Ramos (cell line): Measurements from ENCODE around the gene CAPZA1.
"Not testable (repeated sequence)": the region's sequence is repeated elsewhere in the genome, so short reads cannot be mapped to it uniquely, and the experiment has no call there.

Experiments used
- in situ Hi-C: fragments of 300-500 bp; cut with MboI; formaldehyde crosslinking; loops from one replicate; pipeline ENCODE4 v1.14.3; 2022; ENCODE audit warnings: low sequenced_read_pairs; ENCODE audit not compliant: unreplicated experiment

Gene CAPZA1

DNA sequence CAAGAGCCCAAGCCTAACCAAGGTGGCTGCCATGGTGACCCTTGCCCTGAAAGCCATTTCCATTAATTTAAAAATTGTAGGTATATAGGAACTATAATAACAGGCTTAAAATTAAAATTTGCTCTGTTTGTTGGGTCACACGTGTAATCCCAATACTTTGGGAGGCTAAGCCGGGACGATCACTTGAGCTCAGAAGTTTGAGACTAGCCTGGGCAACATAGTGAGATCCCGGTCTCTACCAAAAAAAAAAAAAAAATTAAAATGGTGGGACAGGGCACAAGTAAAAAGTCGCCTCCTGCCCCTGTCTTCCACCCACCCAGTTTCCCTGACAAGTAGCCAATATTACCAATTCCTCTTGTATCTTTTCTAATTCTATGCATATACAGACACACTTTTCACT is 6.6 kb downstream of the CAPZA1 start:
- in situ Hi-C loops: no loop called here

DNA sequence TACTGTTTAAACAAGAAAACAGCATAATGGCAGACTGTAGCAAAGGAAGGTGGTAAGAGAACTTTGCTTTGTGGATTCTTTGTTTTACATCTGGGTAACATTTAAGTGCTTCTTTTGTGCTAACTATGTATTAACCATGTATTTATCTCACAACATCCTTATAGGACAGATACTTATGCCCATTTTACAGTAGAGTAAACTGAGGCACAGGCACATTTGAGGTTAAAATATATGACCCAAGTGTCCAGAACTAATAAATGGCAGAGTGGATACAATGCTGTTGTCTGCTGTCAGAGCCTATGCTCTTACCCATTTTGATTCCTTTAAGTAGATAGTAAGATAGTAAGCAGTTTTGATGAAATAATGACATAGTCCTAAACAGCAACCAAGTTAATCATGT is 7.3 kb downstream of the CAPZA1 start:
- in situ Hi-C loops: no loop called here

DNA sequence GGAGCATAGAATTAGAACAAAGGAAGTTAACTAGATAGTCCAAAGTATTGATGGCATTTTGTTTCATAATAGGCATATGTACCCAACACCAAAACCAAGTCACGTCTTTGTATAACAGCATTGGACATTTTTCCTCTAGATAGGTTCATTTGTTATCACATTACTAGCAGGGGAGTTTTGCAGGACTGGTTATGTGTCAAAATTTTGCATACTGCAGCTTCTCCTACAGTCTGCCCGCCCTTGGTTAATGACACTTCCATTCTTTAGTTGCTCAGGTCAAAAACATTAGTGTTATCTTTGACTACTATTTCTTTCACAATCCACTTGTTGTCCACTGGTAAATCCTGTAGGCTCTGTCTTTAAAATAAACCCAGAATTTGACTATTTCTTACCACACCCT is 8.9 kb downstream of the CAPZA1 start:
- in situ Hi-C loops: no loop called here

DNA sequence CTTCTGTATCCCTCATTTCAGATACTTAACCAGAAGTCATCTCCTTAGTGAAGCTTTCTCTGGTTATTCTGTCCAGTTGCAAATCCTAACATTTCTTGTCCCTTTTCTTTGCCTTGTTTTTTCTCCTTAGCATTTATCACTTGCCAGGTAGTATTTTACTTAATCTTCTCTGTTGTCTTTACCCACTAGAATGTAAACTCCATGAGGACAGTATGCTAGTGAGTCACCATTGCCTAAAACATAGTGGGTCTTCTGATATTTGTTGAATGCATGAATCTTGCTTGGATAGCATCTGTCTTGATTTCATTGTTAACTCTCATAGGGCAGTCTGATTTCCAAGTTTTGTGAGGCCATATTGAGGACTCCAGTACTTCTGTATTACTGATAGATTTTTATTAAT is 9.6 kb downstream of the CAPZA1 start:
- in situ Hi-C loops: no loop called here

DNA sequence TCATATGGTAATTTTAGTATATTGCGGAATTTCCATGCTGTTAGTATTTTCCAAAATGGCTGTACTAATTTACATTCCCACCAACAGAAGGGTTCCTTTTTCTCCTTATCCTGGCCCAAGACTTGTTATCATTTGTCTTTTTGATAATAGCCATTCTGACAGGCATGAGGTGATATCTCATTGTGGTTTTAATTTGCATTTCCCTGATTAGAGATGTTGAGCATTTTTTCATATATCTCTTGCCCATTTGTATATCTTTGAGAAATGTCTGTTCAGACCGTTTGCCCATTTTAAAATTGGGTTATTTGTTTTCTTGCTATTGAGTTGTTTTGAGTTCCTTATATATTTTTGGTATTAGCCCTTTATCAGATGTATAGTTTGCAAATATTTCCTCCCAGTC is 14.0 kb downstream of the CAPZA1 start:
- in situ Hi-C loops: no loop called here

DNA sequence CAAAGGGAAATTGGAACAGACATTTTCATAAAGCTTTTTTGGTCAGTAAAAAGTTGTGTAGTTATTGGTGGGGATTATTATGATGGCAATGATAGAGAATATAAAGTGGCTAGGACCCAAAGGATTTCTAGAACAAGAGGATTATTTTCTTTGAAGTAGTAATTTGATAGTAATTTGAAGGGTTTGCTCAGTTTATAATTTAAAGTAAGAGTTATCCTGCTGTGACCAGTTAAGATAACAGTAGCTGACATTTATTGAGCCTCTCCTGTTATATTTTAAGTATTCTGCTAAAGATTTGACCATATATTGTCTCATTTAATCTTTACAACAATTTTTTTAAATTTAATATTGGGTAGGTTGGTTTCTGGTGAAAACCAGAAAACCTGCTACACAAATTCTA is 14.7 kb downstream of the CAPZA1 start:
- in situ Hi-C loops: no loop called here

DNA sequence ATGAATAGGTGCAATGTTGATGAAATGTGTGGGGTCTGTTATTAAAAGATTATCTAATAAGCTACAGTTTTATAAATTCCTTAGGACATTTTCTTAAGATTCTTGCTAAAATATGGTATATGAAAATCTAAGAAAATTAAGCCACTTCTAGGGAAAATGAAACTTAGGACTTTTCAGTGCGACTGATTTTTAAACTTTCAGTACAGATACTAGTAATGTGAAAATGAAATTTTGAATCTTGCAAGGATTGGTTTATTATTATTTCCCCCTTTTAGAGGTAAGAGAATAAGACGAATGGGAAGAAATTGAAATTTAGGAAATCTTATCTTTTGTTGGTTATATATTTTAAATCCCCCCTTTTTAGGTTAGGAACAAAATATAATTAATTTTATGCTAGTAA is 16.4 kb downstream of the CAPZA1 start:
- in situ Hi-C loops: no loop called here

DNA sequence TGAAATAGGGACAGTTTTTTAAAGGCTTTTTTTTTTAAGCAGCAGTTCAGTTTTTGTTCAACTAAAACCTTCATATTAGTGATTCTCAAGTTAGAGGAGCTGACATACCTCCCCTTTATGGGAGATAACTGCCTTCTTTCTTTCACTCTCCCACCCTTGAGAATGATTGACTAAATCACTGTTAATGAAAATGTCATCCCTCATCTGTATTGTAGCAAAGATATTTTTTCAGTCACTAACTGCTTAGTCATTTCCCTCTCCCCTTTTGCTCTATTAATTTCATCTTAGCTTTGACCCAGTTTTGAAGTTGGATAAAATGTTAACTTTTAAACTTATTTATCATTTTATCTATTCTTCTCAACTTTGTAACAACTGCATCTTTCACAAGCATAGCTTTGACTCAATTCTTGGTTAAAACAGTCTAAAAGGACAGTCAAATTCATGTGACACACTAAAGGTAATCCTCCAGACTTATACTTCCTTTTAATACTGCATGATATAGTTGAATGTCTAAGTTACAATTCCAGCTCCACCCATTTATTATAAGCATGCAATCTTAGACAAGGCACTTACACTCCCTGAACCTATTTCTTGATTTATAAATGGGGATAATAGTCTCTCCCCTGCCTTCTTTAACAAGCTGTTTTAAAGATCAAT is 17.1 kb downstream of the CAPZA1 start:
- in situ Hi-C loops: no loop called here

DNA sequence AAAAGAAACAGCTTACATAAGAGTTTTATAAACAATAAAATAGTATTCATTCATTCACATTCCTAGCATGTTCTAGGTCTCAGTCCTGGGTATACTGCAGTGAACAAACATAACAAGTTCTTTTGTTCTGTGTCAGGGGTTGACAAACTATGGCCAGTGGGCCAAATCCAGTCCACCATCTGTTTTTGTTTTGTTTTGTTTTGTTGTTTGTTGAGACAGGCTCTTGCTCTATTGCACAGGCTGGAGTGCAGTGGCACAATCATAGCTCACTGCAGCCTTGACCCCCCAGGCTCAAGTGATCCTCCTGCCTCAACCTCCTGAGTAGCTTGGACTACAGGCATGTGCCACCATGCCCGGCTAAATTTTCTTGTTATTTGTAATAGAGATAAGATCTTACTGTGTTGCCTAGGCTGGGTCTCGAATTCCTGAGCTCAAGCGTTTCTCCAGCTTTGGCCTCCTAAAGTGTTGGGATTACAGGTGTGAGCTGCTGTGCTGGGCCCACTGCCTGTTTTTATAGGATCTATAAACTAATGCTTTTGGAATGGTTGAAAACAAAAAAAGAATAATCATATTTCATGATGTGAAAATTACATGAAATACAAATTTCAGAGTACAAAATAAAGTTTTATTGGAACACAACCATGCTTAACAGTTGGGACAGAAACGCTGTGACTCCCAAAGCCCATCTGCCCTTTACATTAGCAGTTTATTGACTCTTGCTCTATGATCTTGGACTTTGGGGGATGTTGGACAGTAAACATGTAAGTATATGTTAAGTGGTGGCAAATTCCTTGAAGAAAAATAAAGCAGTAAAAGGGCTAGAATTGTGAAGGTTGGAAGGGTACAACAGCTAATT is 17.9 kb downstream of the CAPZA1 start:
- in situ Hi-C loops: no loop called here

DNA sequence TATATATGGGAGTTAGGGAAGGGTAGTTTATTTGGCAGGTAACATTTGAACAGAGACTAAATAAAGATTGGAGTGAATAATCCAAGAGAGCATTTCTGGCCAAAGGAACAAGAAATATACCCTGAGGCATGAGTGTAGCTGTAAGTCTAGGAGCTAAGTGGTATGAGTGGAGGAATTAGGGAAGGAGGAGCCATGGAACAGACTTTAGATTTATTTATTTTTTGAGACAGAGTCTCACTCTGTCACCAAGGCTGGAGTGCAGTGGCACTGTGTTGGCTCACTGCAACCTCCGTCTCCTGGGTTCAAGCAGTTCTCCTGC is 18.4 kb downstream of the CAPZA1 start:
- in situ Hi-C loops: no loop called here

DNA sequence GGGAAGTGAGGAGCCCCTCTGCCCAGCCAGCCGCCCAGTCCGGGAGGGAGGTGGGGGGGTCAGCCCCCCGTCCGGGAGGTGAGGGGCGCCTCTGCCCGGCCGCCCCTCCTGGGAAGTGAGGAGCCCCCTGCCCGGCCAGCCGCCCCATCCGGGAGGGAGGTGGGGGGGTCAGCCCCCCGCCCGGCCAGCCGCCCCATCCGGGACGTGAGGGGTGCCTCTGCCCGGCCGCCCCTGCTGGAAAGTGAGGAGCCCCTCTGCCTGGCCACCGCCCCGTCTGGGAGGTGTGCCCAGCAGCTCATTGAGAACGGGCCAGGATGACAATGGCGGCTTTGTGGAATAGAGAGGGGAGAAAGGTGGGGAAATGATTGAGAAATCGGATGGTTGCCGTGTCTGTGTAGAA is 20.8 kb downstream of the CAPZA1 start:
- in situ Hi-C loops: not testable (repeated sequence)

DNA sequence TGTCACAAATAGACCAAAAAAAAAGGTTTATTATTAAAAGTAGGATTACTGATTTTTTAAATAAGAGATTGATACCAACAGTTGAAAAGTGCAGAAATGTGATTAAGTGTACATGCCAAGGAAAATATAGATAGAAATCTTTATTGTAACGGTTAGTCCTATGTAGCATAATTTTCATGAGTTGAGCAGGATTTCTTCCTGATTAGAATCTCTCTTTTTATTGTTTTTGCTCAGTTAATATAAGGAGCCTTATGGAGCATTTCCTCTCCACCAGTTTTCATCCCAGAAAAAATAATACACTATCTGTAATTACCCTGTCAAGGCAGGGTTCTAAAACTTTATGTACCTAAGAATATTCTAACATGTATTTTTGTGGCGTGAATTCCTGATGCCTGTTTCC is 23.4 kb downstream of the CAPZA1 start:
- in situ Hi-C loops: no loop called here

DNA sequence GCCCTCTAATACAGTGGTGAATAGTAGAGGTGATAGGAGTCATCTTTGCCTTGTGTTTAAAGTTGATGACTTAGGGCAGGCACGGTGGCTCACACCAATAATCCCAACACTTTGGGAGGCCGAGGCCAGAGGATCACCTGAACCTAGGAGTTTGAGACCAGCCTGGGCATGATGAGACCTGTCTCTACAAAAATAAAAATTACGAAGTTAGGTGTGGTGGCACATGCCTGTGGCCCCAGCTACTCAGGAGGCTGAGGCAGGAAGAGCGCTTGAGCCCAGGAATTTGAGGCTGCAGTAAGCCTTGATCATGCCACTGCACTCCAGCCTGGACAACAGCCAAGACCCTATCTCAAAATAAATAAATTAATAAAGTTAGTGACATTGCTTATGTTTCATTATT is 26.6 kb downstream of the CAPZA1 start:
- in situ Hi-C loops: no loop called here

DNA sequence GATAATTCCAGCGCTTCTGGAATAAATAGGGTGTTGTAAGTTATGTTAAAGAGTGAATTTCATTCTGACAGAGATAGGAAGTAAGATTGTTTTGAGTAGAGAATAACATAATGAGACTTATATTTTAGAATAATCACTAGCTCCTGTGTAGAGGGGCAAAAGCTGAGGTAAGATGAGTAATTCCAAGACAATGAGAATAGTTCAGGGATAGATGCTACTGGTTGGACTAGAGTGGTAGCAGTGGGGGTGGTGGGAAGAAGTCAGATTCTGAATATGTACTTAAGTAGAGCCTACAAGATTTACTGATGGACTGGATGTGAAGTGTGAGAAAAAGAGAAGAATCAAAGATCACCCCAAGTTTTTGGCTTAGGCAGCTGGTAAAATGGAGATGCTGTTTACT is 31.6 kb downstream of the CAPZA1 start:
- in situ Hi-C loops: no loop called here

DNA sequence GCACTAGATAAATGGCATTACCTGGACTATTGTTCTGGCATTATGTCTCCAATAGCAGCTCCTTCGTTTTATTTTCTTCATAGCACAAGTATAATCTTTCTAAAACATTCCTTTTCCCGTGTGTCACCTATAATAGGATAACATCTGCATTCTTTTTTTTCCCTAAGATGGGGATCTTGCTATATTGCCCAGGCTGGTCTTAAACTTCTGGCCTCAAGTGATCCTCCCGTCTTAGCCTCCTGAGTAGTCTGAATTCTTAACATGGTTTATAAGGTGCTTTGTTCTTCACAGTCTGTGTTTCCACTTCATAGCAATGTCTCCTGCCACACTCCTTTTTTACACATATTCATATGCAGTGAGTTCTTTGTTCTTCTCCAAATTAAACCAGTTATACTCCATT is 46.2 kb downstream of the CAPZA1 start:
- in situ Hi-C loops: no loop called here

DNA sequence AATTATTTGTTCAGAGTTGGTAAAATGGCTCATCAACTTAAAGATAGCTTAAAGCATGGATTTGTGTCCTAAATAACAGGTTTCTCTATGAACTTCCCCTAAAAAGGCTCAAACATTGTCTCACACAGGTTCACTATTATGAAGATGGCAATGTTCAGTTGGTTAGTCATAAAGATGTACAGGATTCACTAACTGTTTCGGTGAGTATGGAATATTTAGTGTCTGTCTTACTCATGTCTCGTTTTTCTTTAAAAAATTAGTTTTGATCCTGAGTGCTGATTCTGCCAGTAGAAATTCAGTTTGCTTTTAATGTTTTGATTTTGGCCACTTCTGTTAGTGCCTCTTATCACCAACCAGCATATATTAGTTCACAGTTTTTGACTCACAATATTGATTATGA is 47.3 kb downstream of the CAPZA1 start:
- in situ Hi-C loops: no loop called here

DNA sequence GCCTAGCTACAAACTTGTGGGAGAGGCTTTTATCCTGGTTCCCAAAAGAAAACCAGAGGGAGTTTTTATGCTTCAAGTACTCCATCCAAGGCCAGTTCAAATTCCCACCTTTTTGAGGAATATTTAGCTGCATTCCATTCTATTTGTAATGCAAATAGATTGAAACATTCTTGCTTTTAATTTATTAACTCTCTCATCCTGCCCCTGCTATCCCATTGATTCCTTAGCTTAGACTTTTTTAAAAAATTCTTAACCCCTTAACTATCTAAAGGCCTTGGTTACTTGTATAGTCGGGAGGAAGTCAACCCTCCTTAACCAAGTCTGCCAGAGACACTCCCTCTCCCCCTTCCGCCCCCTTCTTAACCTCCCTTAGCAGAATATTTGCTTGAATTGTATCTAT is 52.4 kb downstream of the CAPZA1 start:
- in situ Hi-C loops: no loop called here

DNA sequence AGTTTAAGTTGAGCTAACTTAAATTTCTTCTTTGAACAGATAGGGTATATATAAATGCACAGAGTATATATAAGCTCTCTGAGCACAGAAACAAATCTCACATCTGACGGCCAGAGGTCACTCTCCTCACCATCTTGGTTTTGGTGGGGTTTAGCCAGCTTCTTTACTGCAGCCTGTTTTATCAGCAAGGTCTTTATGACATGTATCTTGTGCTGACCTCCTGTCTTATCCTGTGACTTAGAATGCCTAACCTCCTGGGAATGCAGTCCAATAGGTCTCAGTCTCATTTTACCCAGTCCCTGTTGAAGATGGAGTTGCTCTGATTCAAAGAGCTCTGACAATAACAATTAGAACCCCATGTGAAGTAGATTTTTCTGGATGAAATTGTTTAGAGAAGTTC is 53.2 kb downstream of the CAPZA1 start:
- in situ Hi-C loops: no loop called here

DNA sequence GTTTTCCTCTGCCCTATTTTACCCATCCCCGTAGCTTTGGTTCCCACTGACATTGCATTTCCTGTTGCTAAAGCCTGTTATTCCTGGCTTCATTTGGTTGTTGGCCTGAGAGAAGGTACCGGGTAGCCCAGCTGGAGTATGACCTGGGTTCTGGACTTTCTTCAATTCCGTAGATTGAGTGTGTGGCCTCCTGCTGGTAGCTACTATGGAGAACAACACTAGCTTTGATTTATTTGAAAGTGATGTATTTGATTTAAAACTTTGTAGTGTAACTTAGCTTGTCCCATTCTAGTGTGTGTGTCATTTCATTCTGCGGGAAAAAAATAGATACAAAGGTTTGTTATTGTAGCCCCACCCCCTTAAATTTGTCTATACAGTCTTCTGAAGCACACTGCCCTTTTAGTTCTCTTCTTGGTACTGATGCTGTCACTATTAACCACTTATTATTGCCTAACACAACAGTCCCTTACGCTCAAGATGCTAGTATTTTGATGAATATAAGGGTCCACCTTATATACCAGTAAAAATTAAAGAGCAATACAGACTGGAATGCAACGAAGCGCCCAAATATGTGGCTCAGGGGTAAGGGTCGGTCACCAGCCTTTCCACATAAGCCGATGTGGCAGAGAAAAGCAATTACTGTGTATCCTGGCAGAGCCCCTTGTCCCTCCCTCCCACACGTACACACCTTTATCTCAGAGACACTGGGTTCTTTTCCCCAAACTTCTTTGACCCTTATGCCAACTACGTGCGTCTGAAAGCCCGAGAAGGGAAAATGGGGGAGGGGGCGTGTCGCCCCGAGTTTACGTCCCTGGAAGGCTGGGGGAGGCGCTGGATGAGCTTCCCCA is 54.2 kb downstream of the CAPZA1 start:
- in situ Hi-C loops: no loop called here

DNA sequence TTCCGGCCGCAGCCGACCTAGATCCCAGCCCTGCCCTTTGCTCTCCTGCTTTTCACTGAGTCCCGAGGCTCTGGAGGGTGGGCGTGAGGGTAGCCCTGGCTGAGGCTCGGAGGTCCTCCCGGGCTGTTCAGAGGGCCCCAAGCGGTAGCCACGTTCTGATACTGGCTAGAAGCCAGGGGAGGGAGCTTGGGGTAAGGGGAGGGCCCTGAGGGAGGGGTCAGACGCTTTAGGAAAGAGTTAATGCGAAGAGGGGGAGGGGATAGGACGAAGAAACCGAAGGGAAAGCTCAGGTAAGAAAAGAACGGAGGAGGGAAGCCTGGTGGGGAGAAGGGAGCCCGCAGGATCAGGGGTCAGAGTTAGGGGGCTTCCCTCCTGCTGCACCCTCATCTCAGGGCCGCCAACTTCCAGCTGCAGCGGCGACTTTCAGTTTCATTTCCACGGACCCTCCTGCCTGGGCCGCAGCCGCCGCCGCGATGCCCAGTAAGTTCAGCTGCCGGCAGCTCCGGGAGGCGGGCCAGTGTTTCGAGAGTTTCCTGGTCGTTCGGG is 54.9 kb downstream of the CAPZA1 start, which contains the start of gene MOV10:
Gene MOV10 (plus strand): TSS at position 220 of the 546 bp plus-strand sequence. CDS start 254 bp downstream, at position 474.
- in situ Hi-C loops: no loop called here
